Erythroblast (primary cell): ENCODE measurements around the gene MEGF10.

Experiments
- DNase-seq, 2 experiments: peaks; one replicate each; lab custom pipeline; 2025; lab: John Stamatoyannopoulos, UW
- GATA1 ChIP-seq: IDR thresholded peaks from 2 replicates; pipeline ENCODE4 v1.6.1; 2011; ENCODE audit warnings: low read depth, mild to moderate bottlenecking, control low read depth, low read length, moderate library complexity
- POLR2A ChIP-seq: IDR thresholded peaks from 2 replicates; pipeline ENCODE4 v1.6.1; 2011; ENCODE audit warnings: mild to moderate bottlenecking, low read length

Gene MEGF10

DNA sequence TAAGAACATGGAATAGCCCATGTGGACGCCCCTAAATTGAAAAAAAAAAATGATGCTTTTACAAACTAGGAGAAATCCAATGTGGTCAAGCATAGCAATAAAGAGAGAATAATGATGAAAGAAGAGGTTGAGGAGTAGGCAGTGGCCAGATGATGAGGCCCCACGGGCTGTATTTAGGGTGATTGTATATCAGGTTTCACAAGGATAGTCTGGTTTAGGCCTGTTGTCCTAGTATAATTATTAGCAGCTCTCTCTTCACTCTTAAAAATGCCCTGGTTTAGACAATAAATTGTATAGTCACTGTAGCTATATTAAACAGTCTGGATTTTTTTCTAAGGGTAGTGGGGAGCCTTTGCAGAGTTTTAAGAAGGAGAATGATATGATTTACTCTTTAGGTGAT, 124.4 kb downstream of the MEGF10 start:
- no peak for DNase-seq

DNA sequence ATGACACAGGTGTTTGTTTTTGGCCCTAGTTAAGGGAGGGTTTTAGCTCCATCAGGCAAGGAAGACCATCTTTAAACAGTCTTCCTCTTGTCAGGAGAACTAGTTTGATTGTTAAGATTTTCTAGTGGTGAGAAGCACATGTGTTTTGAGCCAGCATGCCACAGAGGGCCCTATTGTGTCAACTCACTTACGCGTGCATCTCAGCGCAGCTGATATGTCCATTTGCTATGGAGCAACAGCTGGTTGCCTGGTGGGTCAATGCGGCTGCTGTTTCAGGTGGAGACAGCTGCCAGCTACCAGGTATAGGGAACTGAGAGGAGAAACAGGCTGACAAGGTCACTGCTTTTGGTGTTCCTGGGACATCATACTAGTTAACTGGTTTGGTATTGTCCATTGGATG, 126.3 kb downstream of the MEGF10 start:
- TF ChIP-seq GATA1 (no peak), POLR2A (no peak)
- no peak for DNase-seq

More for the DNA sequence above, 124.4 kb downstream of the MEGF10 start:
- TF ChIP-seq GATA1 (no peak), POLR2A (no peak)

DNA sequence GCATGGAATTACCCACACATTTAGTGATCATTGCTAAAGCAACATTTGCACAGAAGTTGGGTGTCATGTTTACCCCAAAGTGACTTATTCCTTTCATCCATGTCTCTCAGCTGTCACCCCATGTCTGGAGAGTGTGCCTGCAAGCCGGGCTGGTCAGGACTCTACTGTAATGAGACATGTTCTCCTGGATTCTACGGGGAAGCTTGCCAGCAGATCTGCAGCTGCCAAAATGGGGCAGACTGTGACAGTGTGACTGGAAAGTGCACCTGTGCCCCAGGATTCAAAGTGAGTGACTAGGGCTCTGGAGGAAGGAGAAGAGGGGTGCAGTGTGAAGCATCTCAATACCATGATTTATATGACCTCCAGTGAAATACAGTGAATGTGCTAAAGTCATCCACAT, 126.9 kb downstream of the MEGF10 start:
- no peak for DNase-seq
- TF ChIP-seq POLR2A (no peak), GATA1 (no peak)

DNA sequence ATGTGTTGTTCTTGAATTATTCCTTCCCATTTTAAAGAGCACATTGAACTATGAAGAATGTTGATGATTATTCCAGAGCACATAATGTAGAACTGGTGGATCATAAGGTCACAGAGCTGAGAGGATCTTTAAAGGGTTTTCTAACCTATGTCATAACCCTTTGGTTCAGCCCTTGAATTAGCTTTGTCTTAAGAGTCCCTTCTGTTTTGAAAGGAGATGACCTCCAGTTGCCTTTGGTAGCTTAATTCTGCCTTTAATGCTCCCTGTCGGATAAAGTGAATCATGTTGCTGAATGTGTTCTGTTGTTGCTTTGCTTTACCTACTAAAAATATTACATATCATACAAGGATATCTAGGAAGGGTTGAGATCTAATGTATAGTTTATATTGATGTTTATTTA, 127.8 kb downstream of the MEGF10 start:
- DNase-seq = no peak
- no peak for TF ChIP-seq POLR2A
- TF ChIP-seq GATA1 = no peak

DNA sequence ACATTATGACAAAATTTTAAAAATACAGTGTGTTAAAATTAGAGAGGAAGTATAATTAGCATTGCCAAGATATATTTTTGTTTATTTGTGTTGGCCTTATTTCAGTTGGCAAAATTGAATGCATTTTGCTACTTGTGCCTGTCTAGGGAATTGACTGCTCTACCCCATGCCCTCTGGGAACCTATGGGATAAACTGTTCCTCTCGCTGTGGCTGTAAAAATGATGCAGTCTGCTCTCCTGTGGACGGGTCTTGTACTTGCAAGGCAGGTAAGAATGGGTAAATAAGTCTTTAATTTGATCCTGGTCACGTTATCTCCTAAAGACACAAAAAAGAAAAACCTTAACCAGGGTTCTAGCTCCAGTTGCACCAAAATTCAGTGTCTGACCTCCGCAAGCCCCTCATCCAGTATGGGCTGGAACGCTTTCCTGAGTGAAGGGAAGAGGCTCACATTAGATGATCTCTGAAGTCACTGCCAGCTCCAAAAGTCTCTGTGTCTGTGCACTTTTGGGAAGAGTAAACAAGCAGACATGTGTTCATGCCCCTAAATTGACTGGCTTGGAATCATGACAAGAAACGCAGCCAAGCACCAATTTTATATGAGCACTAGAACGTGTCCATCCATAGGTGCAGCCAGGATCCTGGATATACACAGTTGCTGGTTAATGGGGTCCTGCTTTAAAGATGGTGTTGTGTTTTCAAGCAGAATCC, 128.5 kb downstream of the MEGF10 start:
- no peak for DNase-seq
- TF ChIP-seq POLR2A (no peak), GATA1 (no peak)

DNA sequence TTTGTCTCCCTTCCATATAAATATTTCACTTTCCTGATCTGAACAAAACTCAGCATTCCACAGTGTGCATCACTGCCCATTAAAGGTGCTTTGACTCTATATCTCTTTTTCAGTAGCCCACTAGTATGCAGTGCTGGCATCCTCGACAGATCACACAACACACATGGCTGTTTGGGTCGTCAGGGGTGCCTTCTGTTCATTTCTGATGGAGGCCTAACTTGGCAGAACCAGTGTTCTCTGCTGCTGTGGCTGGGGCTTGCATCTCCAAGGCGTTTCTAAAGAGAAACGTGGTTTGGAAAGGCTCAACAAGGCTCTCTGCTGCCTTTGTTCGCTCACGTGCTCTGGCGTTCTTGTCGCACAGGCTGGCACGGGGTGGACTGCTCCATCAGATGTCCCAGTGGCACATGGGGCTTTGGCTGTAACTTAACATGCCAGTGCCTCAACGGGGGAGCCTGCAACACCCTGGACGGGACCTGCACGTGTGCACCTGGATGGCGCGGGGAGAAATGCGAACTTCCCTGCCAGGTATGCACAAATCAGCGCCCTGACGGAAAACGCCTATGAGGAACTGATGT, 129.2 kb downstream of the MEGF10 start:
- TF ChIP-seq POLR2A (no peak), GATA1 (no peak)
- DNase-seq = no peak

DNA sequence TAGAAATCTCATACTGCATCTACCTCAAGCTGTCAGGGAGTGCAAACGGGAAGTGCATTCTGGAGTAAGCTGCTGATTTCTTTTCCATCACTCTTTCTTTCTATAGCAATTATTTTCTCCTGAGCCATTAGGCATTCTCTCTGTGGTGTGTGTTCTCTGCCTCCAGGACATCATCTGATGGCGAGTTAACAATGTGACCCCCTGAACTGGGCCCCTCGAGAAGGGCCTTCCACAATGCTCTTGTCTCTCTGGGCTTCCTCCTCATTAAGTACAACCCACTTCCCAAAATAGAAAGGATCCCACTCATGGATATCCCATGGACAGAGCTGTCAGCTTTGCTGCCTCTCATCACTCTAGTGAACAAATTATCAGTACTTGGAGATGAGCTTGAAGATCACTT, 130.2 kb downstream of the MEGF10 start:
- TF ChIP-seq GATA1 (no peak), POLR2A (no peak)
- DNase-seq = no peak

DNA sequence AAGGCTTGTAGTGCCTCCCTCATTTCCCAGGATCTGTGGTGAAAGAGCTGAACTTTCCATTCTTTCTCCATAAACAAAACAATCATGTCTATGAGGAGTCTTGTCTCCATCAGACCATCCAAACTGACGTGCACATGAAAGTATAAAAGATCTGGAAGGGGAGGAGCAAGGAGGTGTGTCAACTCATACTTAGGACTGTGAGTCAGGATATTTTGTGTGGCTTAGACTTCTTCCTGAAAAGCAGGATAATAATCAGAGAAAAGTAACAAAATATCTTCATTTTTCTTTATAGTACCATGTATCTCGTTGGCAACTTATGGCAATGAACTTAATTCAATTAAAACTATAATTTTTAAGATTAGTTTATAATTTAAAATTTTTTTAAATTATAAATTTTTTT, 130.9 kb downstream of the MEGF10 start:
- TF ChIP-seq POLR2A (no peak), GATA1 (no peak)
- DNase-seq = no peak

DNA sequence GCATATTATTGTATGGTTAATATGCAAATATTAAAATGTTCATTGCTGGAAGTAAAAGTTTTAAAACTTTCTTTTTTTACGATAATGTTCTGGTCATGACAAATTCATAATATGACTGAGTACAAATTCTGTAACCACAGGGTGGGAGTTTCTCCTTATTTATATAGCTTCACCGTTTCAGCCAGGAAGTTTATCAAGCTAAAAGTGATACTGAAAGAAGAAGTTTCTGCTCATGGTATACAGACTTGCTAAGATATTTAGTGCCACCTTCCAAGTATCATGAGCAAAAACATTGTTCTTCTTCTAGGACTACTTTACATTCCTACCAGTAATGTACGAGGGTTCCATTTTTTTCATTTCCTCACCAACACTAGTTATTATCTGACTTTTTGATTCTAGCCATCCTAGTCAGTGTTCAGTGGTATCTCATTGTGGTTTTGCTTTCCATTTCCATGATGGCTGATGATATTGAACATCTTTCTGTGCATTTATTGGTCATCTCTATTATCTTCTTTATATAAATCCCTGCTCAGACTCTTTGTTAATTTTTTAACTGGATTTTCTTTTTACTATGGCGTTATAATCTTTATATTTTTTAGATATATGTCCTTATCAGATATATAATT, 132.7 kb downstream of the MEGF10 start:
- no peak for TF ChIP-seq POLR2A
- DNase-seq = no peak

DNA sequence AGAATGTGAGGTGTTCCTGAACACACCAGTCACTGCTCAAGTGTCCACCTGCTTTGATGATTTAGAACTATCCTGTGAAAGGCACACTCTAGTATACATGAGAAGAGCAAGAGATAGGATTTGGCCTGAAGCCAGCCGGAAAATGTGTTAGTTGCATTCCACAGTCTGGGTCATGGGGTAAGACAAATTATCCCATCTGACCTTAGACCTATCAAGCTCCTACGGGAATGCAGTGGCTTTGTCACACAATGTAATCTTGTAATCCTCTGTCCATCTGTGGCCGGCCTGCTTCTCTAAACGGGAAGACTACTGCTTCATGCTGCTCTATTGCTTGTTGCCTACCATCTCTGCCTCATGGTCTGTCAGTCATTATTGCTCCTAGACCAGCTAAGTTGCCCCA, 134.4 kb downstream of the MEGF10 start:
- TF ChIP-seq POLR2A = no peak
- TF ChIP-seq GATA1 = no peak
- DNase-seq = no peak

DNA sequence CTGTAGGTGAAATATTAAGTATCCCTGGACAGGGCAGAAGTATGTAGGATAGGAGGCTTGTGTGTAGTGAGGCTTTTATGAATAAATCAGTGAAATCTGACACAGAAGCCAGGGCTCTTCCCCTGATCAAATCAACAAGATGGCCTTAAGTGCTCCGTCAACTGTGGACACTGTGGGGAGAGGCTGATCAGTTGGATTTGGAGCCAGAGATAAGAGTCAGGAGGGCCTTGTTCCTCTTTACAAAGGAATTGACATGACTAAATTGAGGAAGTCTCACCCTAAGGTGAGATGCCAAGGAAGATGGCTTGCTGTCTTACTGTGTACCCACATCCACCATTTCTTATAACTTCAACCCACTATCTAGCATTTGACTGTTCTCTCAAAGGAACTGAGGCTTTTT, 135.3 kb downstream of the MEGF10 start:
- TF ChIP-seq GATA1 (no peak), POLR2A (no peak)
- peak in 1 of 2 experiments; percentile 33 for DNase-seq

DNA sequence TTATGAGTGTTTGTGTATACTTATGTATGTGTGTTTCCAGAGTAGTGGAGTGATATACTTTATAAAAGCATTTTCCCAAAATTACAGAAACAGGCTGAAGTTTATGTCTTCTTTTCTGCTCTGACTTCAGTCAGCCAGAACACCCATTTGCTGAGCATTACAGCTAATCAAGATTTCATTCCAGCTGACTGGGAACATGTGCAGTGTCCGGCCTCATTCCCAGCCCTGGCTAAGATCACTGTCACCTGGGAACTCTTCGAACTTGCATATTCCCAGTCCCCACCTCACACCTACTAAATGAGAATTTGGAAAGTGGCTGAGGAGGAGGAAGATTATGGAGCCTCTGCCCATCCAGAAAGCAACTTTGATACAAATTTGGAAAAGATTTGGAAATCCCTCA, 136.1 kb downstream of the MEGF10 start:
- DNase-seq = no peak
- TF ChIP-seq GATA1 (no peak), POLR2A (no peak)

DNA sequence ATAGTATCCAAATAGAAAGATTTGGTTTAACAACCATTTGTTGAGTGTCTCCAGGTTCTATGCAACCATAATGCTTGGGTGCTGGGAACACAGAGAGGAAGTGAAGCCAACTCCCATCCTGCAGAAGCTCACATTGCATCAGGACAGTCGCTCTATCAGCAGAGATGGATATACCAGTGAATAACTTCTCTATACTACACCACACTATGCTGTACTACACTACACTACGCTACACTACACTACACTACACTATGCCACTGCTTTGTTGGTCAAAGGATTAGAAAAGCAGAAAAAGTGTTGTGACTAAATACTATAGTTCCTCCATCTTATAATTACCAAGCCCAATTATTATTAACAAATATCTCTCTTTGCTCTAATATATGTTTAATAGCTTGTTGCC, 137.7 kb downstream of the MEGF10 start:
- TF ChIP-seq POLR2A (no peak), GATA1 (no peak)

DNA sequence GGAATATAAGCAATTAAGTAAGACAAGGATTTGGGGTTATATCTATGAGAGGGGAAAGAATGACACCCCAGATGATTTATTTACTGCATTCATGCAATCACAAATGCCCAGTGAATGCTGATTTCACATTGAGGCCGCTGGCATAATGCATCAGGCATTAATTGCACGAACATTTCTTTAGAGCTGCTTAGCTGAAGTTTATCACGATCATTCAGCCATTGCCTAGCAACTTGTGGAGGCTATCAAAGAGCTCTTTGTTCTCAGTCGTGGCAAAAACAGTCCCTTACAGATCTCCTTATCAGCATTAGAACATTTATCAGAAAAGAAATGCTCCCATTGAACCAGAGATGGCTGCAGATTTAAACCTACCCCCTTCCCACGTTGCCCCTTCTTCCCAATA, 138.2 kb downstream of the MEGF10 start:
- peak in 1 of 2 experiments; percentile 59 for DNase-seq
- no peak for TF ChIP-seq GATA1
- TF ChIP-seq POLR2A = no peak

More for the DNA sequence above, 137.7 kb downstream of the MEGF10 start:
- no peak for DNase-seq
